B cell (primary cell): Measurements from ENCODE around the gene PKNOX2. TPM values are rescaled to one million over a fixed set of nuclear protein-coding genes. Genes with fewer than 3 reads are reported as not detected.

Experiments used
- ATAC-seq: fragments of 200-7000 bp; cut with Tn5 transposase; one replicate; pipeline ENCODE4 v1.10.0; 2021; ENCODE audit warnings: low read depth, mild to moderate bottlenecking, moderate number of reproducible peaks, moderate library complexity
- CTCF ChIA-PET: fragments of 350-600 bp; sonication (Branson Sonifier 250); formaldehyde crosslinking; loops from one replicate; lab custom pipeline; 2021; ENCODE audit warnings: antibody characterized with exemption, inconsistent platforms; lab: Charles Lee
- POLR2A ChIA-PET: fragments of 350-600 bp; sonication (Branson Sonifier 250); formaldehyde crosslinking; loops from one replicate; lab custom pipeline; 2021; ENCODE audit warnings: antibody characterized with exemption; lab: Charles Lee
- DNase-seq: peaks from one replicate; pipeline ENCODE4 v3.0.0; 2013
- H2AFZ ChIP-seq: 2 replicates; pipeline ENCODE4 v1.6.1; 2012; ENCODE audit warnings: mild to moderate bottlenecking, low read depth, low read length; ENCODE audit not compliant: insufficient read depth, poor library complexity, severe bottlenecking
- H3K27ac ChIP-seq, 2 donors: 1 replicate in 1 of 2; 2 replicates in 1 of 2; pipeline ENCODE4 v1.5.1; 2012 to 2013; ENCODE audit warnings: low read length in 2 of 2, mild to moderate bottlenecking in 2 of 2, moderate library complexity in 1 of 2
- H3K27me3 ChIP-seq, 4 experiments: fragments of 200-600 bp in 1 of 4; sonication (generic) in 1 of 4; replicated peaks in 1 of 4; 1 replicate in 2 of 4; 2 replicates in 2 of 4; pipeline versions ENCODE4 v1.6.1 to v1.7.0; 2013 to 2016; ENCODE audit warnings: low read length in 3 of 4, mild to moderate bottlenecking in 2 of 4, mixed read lengths in 1 of 4, moderate library complexity in 1 of 4; ENCODE audit not compliant: insufficient read depth in 4 of 4, control insufficient read depth in 3 of 4; ENCODE audit errors: control extremely low read depth in 1 of 4
- H3K36me3 ChIP-seq, 2 experiments: replicated peaks in 1 of 2; 1 replicate in 1 of 2; 2 replicates in 1 of 2; pipeline versions ENCODE4 v1.6.1 to v1.7.1; 2013; ENCODE audit warnings: low read length in 1 of 2; ENCODE audit not compliant: insufficient read depth in 2 of 2, control insufficient read depth in 1 of 2; ENCODE audit errors: control extremely low read depth in 1 of 2, extremely low read depth in 1 of 2
- H3K4me1 ChIP-seq, 2 donors: fragments of 200-600 bp in 1 of 2; sonication (generic) in 1 of 2; 1 replicate in 1 of 2; 2 replicates in 1 of 2; pipeline versions ENCODE4 v1.5.1 to v1.6.1; 2013 to 2017; ENCODE audit warnings: low read length in 2 of 2; ENCODE audit not compliant: control insufficient read depth in 2 of 2, insufficient read depth in 2 of 2
- H3K4me2 ChIP-seq: replicated peaks from 2 replicates; pipeline ENCODE3; 2012; ENCODE audit warnings: mild to moderate bottlenecking, low read depth, low read length; ENCODE audit not compliant: poor library complexity, severe bottlenecking
- H3K4me3 ChIP-seq, 5 experiments: fragments of 200-600 bp in 1 of 5; sonication (generic) in 1 of 5; 1 replicate in 3 of 5; 2 replicates in 2 of 5; pipeline versions ENCODE4 v1.5.1 to v1.7.0; 2011 to 2016; ENCODE audit warnings: low read length in 4 of 5, mild to moderate bottlenecking in 4 of 5, low read depth in 2 of 5, control low read depth in 1 of 5, moderate library complexity in 1 of 5; ENCODE audit not compliant: insufficient read depth in 1 of 5; ENCODE audit errors: control extremely low read depth in 1 of 5, extremely low read depth in 1 of 5
- H3K79me2 ChIP-seq: fragments of 200-600 bp; sonication (generic); one replicate; pipeline ENCODE4 v1.6.0; 2016; ENCODE audit warnings: low read length; ENCODE audit not compliant: control insufficient read depth, insufficient read depth
- H3K9ac ChIP-seq: fragments of 200-600 bp; sonication (generic); 2 replicates; pipeline ENCODE4 v1.6.1; 2017; ENCODE audit warnings: mild to moderate bottlenecking, low read length, moderate library complexity
- H3K9me3 ChIP-seq, 3 donors: one replicate each; pipeline versions ENCODE4 v1.6.1 to v1.7.1; 2013; ENCODE audit warnings: low read length in 2 of 3; ENCODE audit not compliant: control insufficient read depth in 2 of 3, insufficient read depth in 1 of 3; ENCODE audit errors: control extremely low read depth in 1 of 3
- H4K20me1 ChIP-seq: 2 replicates; pipeline ENCODE4 v1.6.0; 2012; ENCODE audit warnings: mild to moderate bottlenecking, low read length; ENCODE audit not compliant: insufficient read depth, control insufficient read depth, poor library complexity, severe bottlenecking
- H3K27ac Mint-ChIP-seq: one replicate; pipeline ENCODE4 v1.8.0; 2021; ENCODE audit warnings: mixed read lengths
- H3K27me3 Mint-ChIP-seq: one replicate; pipeline ENCODE4 v1.8.0; 2021; ENCODE audit warnings: mixed read lengths
- H3K4me1 Mint-ChIP-seq: one replicate; pipeline ENCODE4 v1.8.0; 2021; ENCODE audit warnings: mixed read lengths
- H3K4me3 Mint-ChIP-seq: one replicate; pipeline ENCODE4 v1.8.0; 2021; ENCODE audit warnings: mixed read lengths
- H3K9me3 Mint-ChIP-seq: one replicate; pipeline ENCODE4 v1.8.0; 2022; ENCODE audit warnings: mixed read lengths; ENCODE audit not compliant: insufficient read depth
- CTCF ChIP-seq: fragments of 200-600 bp; IDR thresholded peaks from one replicate; pipeline ENCODE4 v1.8.0; 2022; ENCODE audit warnings: antibody characterized with exemption, mild to moderate bottlenecking
- EZH2 ChIP-seq: IDR thresholded peaks from 2 replicates; pipeline ENCODE4 v1.6.1; 2012; ENCODE audit warnings: borderline replicate concordance, low read depth, mild to moderate bottlenecking, moderate library complexity, low read length; ENCODE audit not compliant: insufficient read depth, poor library complexity, severe bottlenecking
- WGBS: methylation state at CpG from one replicate; pipeline ENCODE4 v1.1.5; 2013; ENCODE audit warnings: missing lambda C conversion rate; ENCODE audit not compliant: insufficient coverage; 5-methylcytosine and 5-hydroxymethylcytosine counted together
- intact Hi-C: fragments of 100-400 bp; cut with micrococcal nuclease; formaldehyde crosslinking; loops from one replicate; pipeline ENCODE4 v1.10.0; 2022
- polyA plus RNA-seq: library from polyadenylated mRNA; depleted of rRNA; stranded (reverse); fragments of >200 nt; gene quantifications from 2 replicates; pipeline ENCODE4 v1.2.3, GENCODE V29; 2012
- total RNA-seq, 2 donors: library from RNA; stranded (reverse); fragments of 120-200 nt in 1 of 2; gene quantifications; 1 replicate in 1 of 2; 2 replicates in 1 of 2; pipeline versions ENCODE4 v1.2.3 to v1.2.4, GENCODE V29; 2013 to 2022

PKNOX2 gene
- total and polyA plus RNA-seq, 2 donors (not counting 1 experiment from before 2014, with no cell fraction given): not detected

GRCh38 chr11:125179895-125180294, 15.3 kb downstream of the PKNOX2 start:
- Histone ChIP-seq H3K4me3 (no peak overlapping the region), H3K27me3 (peaks cover 0 to 22% (median 4%) of the 10 kb centered on the region in 4 experiments), H2AFZ (no peak overlapping the region), H3K9ac (no peak overlapping the region), H3K4me2 (no peak overlapping the region), H3K4me1 (no peaks in the 10 kb centered on the region), H3K27ac (no peak overlapping the region), H4K20me1 (no peaks in the 10 kb centered on the region), H3K9me3 (no peaks in the 10 kb centered on the region), H3K79me2 (no peaks in the 10 kb centered on the region), H3K36me3 (no peaks in the 10 kb centered on the region)
- ChIA-PET CTCF (no interaction called here), POLR2A (no interaction called here)
- no peak overlapping the region for H3K27ac Mint-ChIP-seq
- H3K4me3 Mint-ChIP-seq: no peak overlapping the region
- no peak for TF ChIP-seq EZH2
- WGBS: 98% methylated on average over 8 of the region's 11 CpGs
- peaks cover 45% of the 10 kb centered on the region for H3K27me3 Mint-ChIP-seq
- H3K4me1 Mint-ChIP-seq: no peaks in the 10 kb centered on the region
- intact Hi-C loops: no loop called here
- H3K9me3 Mint-ChIP-seq: no peaks in the 10 kb centered on the region
- ATAC-seq: no peak
- DNase-seq: no peak

GRCh38 chr11:125180413-125181305, 16.1 kb downstream of the PKNOX2 start:
- Histone ChIP-seq H2AFZ (no peak overlapping the region), H3K4me1 (no peaks in the 10 kb centered on the region), H3K4me3 (no peak overlapping the region), H4K20me1 (no peaks in the 10 kb centered on the region), H3K9ac (no peak overlapping the region), H3K27ac (no peak overlapping the region), H3K36me3 (no peaks in the 10 kb centered on the region), H3K27me3 (peaks cover 0 to 18% (median 4%) of the 10 kb centered on the region in 4 experiments), H3K9me3 (no peaks in the 10 kb centered on the region), H3K79me2 (no peaks in the 10 kb centered on the region), H3K4me2 (no peak overlapping the region)
- WGBS: 62% methylated on average over 2 of the region's 6 CpGs
- Mint-ChIP-seq H3K4me1 (no peaks in the 10 kb centered on the region), H3K27me3 (peaks cover 45% of the 10 kb centered on the region), H3K9me3 (no peaks in the 10 kb centered on the region), H3K4me3 (no peak overlapping the region), H3K27ac (no peak overlapping the region)
- TF ChIP-seq CTCF: no peak
- TF ChIP-seq EZH2: no peak
- CTCF ChIA-PET: no interaction called here
- POLR2A ChIA-PET: no interaction called here
- DNase-seq (no peak), ATAC-seq (no peak)
- intact Hi-C loops: no loop called here
